Dendritic cell treated with granulocyte-macrophage colony-stimulating factor and Interleukin-4, amounts not matched to agents 40 ng/mL and 50 ng/mL, for 4 days (primary cell): ENCODE measurements around the gene TMEM168.

ENCODE experiments used
- H3K27ac Mint-ChIP-seq: one replicate; pipeline ENCODE4 v1.8.0; 2022; ENCODE audit warnings: mild to moderate bottlenecking, mixed read lengths
- H3K27me3 Mint-ChIP-seq: one replicate; pipeline ENCODE4 v1.8.0; 2022; ENCODE audit warnings: mild to moderate bottlenecking, mixed read lengths
- H3K36me3 Mint-ChIP-seq: one replicate; pipeline ENCODE4 v1.8.0; 2022; ENCODE audit warnings: low read depth, mixed read lengths
- H3K4me1 Mint-ChIP-seq: one replicate; pipeline ENCODE4 v1.8.0; 2022; ENCODE audit warnings: low read depth, mixed read lengths
- H3K4me3 Mint-ChIP-seq: one replicate; pipeline ENCODE4 v1.8.0; 2022; ENCODE audit warnings: mild to moderate bottlenecking, moderate library complexity, mixed read lengths
- H3K9me3 Mint-ChIP-seq: one replicate; pipeline ENCODE4 v1.8.0; 2022; ENCODE audit warnings: mixed read lengths
- intact Hi-C: fragments of 100-400 bp; cut with micrococcal nuclease; formaldehyde crosslinking; loops from one replicate; pipeline ENCODE4 v1.15.0; 2022

The TMEM168 gene

GRCh38 chr7:112726076-112726475 lies 64.1 kb downstream of the TMEM168 start:
- no peaks in the 10 kb centered on the region for H3K36me3 Mint-ChIP-seq
- H3K27ac Mint-ChIP-seq: no peak overlapping the region
- no peaks in the 10 kb centered on the region for H3K27me3 Mint-ChIP-seq
- no peaks in the 10 kb centered on the region for H3K4me1 Mint-ChIP-seq
- no peak overlapping the region for H3K4me3 Mint-ChIP-seq
- H3K9me3 Mint-ChIP-seq: peaks cover 41% of the 10 kb centered on the region
- intact Hi-C loops: no loop called here

GRCh38 chr7:112723416-112723815 lies 66.8 kb downstream of the TMEM168 start:
- Mint-ChIP-seq H3K4me1 (no peaks in the 10 kb centered on the region), H3K4me3 (no peak overlapping the region), H3K36me3 (no peaks in the 10 kb centered on the region), H3K27ac (no peak overlapping the region), H3K27me3 (no peaks in the 10 kb centered on the region), H3K9me3 (peaks cover 25% of the 10 kb centered on the region)
- intact Hi-C loops: no loop called here

- Mint-ChIP-seq H3K4me3 (no peak overlapping the region), H3K27ac (no peak overlapping the region), H3K4me1 (no peaks in the 10 kb centered on the region), H3K9me3 (peaks cover 16% of the 10 kb centered on the region), H3K36me3 (no peaks in the 10 kb centered on the region), H3K27me3 (no peaks in the 10 kb centered on the region)
- intact Hi-C loops: no loop called here
These were observed 68.8 kb downstream of the TMEM168 start for GRCh38 chr7:112721366-112721765.

- no peaks in the 10 kb centered on the region for H3K9me3 Mint-ChIP-seq
- no peaks in the 10 kb centered on the region for H3K36me3 Mint-ChIP-seq
- no peaks in the 10 kb centered on the region for H3K4me1 Mint-ChIP-seq
- no peaks in the 10 kb centered on the region for H3K27me3 Mint-ChIP-seq
- no peak overlapping the region for H3K4me3 Mint-ChIP-seq
- H3K27ac Mint-ChIP-seq: no peak overlapping the region
- intact Hi-C loops: no loop called here
These were observed 74.7 kb downstream of the TMEM168 start for GRCh38 chr7:112715525-112715924.

- no peaks in the 10 kb centered on the region for H3K9me3 Mint-ChIP-seq
- no peak overlapping the region for H3K4me3 Mint-ChIP-seq
- H3K27me3 Mint-ChIP-seq: no peaks in the 10 kb centered on the region
- no peaks in the 10 kb centered on the region for H3K4me1 Mint-ChIP-seq
- intact Hi-C loops: no loop called here
- no peaks in the 10 kb centered on the region for H3K36me3 Mint-ChIP-seq
- no peak overlapping the region for H3K27ac Mint-ChIP-seq
These were observed 75.3 kb downstream of the TMEM168 start for GRCh38 chr7:112714917-112715316.
